ENCODE measurements around the gene GPR142. TPM values are rescaled to one million over a fixed set of nuclear protein-coding genes. Genes with fewer than 3 reads are reported as not detected.

The GPR142 gene
- total RNA-seq, 1 donor from 2014 or later, result 0.18 TPM

DNA sequence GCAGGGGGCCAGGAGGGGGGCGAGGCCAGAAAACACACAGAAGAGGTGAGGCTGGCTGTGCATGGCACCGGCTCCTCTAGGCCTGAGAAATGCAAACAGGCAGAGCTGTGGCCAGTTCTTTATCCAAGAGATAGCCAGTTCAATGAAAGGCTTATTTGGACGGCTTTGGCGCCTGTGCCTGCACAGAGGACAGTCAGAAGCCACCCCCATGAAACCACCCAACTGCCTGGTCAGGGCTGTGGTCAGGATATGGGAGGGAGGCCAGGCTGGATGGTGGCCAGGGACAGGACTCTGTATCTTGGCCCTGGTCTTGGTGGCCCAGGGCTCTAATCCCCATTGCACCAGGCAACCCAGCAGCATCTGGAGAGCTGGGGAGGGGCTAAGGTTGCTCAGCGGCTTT lies 40.1 kb downstream of the GPR142 start:
- H3K4me3 Mint-ChIP-seq (ENCODE audit: unreplicated experiment), result no peak overlapping the region
- H3K4me1 Mint-ChIP-seq (ENCODE audit: unreplicated experiment), result peaks cover 18% of the 10 kb centered on the region
- no peaks in the 10 kb centered on the region for H3K9me3 Mint-ChIP-seq (ENCODE audit: unreplicated experiment)
- peaks cover 7% of the 10 kb centered on the region for H3K27me3 Mint-ChIP-seq (ENCODE audit: unreplicated experiment)
- H3K27ac Mint-ChIP-seq (ENCODE audit: unreplicated experiment), result no peak overlapping the region
- TF ChIP-seq, protein P1, sequence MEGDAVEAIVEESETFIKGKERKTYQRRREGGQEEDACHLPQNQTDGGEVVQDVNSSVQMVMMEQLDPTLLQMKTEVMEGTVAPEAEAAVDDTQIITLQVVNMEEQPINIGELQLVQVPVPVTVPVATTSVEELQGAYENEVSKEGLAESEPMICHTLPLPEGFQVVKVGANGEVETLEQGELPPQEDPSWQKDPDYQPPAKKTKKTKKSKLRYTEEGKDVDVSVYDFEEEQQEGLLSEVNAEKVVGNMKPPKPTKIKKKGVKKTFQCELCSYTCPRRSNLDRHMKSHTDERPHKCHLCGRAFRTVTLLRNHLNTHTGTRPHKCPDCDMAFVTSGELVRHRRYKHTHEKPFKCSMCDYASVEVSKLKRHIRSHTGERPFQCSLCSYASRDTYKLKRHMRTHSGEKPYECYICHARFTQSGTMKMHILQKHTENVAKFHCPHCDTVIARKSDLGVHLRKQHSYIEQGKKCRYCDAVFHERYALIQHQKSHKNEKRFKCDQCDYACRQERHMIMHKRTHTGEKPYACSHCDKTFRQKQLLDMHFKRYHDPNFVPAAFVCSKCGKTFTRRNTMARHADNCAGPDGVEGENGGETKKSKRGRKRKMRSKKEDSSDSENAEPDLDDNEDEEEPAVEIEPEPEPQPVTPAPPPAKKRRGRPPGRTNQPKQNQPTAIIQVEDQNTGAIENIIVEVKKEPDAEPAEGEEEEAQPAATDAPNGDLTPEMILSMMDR (IDR thresholded peaks at IDR 0.05; ENCODE audit: unreplicated experiment), result no peak
- DNase-seq (ENCODE audit: low spot score), result no peak
- H3K36me3 Mint-ChIP-seq (ENCODE audit: low read depth, unreplicated experiment), result no peaks in the 10 kb centered on the region

DNA sequence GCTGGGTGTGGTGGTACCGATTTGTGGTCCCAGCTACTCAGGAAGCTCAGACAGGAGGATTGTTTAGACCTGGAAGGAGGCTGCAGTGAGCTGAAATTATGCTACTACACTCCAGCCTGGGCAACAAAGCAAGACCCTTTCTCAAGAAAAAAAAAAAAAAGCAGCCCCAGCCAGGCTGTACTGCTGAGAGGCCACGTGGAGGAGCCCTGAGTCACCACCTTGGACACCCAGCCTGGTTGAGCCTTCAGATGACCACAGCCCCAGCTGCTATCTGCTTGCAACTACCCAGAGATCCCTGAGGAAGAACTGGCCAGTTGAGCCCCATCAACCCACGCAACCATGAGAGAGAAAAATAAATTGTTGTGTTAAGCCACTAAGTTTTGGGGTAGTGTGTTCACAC lies 41.0 kb downstream of the GPR142 start:
- Mint-ChIP-seq H3K27me3 (ENCODE audit: unreplicated experiment) (peaks cover 7% of the 10 kb centered on the region), H3K36me3 (ENCODE audit: low read depth, unreplicated experiment) (no peaks in the 10 kb centered on the region), H3K27ac (ENCODE audit: unreplicated experiment) (no peak overlapping the region), H3K4me3 (ENCODE audit: unreplicated experiment) (no peak overlapping the region), H3K4me1 (ENCODE audit: unreplicated experiment) (peaks cover 18% of the 10 kb centered on the region), H3K9me3 (ENCODE audit: unreplicated experiment) (no peaks in the 10 kb centered on the region)
- TF ChIP-seq, protein P1 (IDR thresholded peaks at IDR 0.05; ENCODE audit: unreplicated experiment), result no peak
- no peak for DNase-seq (ENCODE audit: low spot score)

DNA sequence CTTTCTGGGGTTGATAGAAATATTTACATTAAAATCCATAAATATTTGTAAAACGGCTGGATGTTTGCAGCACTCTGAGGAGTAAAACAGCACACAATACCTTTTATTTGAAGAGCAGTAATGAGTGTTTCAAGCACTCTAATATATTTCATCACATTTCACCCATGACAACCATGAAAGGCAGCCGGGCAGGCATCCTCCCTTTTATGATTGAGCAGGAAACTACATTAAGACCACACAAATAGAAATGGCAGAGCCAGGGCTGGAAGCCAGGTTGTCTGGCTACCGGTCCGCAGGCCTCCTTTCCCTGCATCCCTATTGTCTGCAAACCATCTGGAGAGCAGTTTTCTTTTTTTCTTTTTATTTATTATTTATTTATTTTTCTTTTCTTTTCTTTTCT lies 41.5 kb downstream of the GPR142 start:
- H3K27ac Mint-ChIP-seq (ENCODE audit: unreplicated experiment), result no peak overlapping the region
- DNase-seq (ENCODE audit: low spot score), result no peak
- H3K4me3 Mint-ChIP-seq (ENCODE audit: unreplicated experiment), result no peak overlapping the region
- H3K4me1 Mint-ChIP-seq (ENCODE audit: unreplicated experiment), result peaks cover 13% of the 10 kb centered on the region
- TF ChIP-seq, protein P1 (IDR thresholded peaks at IDR 0.05; ENCODE audit: unreplicated experiment), result no peak
- H3K9me3 Mint-ChIP-seq (ENCODE audit: unreplicated experiment), result no peaks in the 10 kb centered on the region
- H3K27me3 Mint-ChIP-seq (ENCODE audit: unreplicated experiment), result peaks cover 9% of the 10 kb centered on the region
- H3K36me3 Mint-ChIP-seq (ENCODE audit: low read depth, unreplicated experiment), result no peaks in the 10 kb centered on the region

DNA sequence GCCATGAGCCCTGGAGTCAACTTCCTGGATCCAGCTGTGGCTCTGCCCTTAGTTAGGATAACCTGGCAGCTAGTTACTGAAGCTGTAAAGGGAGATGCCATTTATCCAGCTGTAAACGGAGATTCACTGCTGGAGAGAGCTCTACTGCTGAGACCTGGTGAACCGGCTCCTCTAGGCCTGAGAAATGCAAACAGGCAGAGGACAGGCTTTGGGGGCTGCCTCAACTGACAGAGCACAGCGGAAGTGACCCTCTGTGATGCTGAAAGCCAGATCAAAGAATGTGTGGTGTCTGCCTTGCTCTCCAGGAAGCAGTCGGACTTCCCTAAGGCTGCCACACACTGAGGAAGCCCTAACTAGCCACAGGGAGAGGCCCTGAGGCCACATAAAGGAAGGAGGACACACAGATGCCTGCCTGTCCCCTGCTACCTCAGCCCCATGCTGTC lies 42.7 kb downstream of the GPR142 start:
- no peaks in the 10 kb centered on the region for H3K9me3 Mint-ChIP-seq (ENCODE audit: unreplicated experiment)
- TF ChIP-seq, protein P1 (IDR thresholded peaks at IDR 0.05; ENCODE audit: unreplicated experiment), result no peak
- no peak overlapping the region for H3K4me3 Mint-ChIP-seq (ENCODE audit: unreplicated experiment)
- DNase-seq (ENCODE audit: low spot score), result no peak
- H3K27ac Mint-ChIP-seq (ENCODE audit: unreplicated experiment), result no peak overlapping the region
- no peaks in the 10 kb centered on the region for H3K36me3 Mint-ChIP-seq (ENCODE audit: low read depth, unreplicated experiment)
- H3K27me3 Mint-ChIP-seq (ENCODE audit: unreplicated experiment), result peaks cover 9% of the 10 kb centered on the region
- peaks cover 7% of the 10 kb centered on the region for H3K4me1 Mint-ChIP-seq (ENCODE audit: unreplicated experiment)

DNA sequence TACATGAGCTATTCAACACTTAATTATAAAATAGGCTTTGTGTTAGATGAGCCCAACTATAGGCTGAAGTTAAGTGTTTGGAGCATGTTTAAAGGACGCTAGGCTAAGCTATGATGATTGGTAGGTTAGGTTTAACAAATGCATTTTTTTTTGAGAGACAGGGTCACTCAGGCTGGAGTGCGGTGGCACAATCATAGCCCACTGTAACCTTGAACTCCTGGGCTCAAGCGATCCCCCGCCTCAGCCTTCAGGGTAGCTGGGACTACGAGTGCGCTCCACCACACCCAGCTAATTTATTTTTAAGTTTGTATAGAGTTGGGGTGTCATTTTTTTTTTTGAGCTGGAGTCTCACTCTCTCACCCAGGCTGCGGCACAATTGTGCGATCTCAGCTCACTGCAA lies 45.3 kb downstream of the GPR142 start:
- DNase-seq (ENCODE audit: low spot score), result no peak
- Mint-ChIP-seq H3K36me3 (ENCODE audit: low read depth, unreplicated experiment) (no peaks in the 10 kb centered on the region), H3K27ac (ENCODE audit: unreplicated experiment) (no peak overlapping the region), H3K9me3 (ENCODE audit: unreplicated experiment) (no peaks in the 10 kb centered on the region), H3K4me1 (ENCODE audit: unreplicated experiment) (peaks cover 7% of the 10 kb centered on the region), H3K27me3 (ENCODE audit: unreplicated experiment) (peaks cover 7% of the 10 kb centered on the region), H3K4me3 (ENCODE audit: unreplicated experiment) (no peak overlapping the region)
- TF ChIP-seq, protein P1 (IDR thresholded peaks at IDR 0.05; ENCODE audit: unreplicated experiment), result no peak

Data from endothelial cell (in vitro differentiated cells).